ENCODE measurements around the gene ANKRD33.

DNA sequence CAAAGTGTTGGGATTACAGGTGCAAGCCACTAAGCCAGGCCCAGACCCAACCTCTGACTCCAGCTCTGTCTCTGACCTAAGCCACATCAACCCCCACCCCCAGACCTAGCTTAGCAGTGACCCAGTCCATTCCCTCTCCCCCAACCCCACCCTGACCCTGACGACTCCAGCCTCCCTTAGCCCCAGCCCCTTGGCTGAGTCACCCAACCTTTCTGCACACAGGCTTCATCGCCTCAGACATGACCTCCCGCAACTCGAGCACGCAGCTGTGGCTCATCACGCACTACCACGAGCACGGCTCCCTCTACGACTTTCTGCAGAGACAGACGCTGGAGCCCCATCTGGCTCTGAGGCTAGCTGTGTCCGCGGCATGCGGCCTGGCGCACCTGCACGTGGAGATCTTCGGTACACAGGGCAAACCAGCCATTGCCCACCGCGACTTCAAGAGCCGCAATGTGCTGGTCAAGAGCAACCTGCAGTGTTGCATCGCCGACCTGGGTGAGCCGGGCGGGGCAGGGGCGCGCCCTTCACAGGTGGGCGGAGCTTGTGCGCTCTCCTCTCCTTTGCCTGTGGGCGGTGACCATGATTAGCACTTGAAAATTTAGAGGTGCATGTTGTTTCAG lies 27.2 kb downstream of the ANKRD33 start:
- TF ChIP-seq CTCF (IDR thresholded peaks at IDR 0.05) (no peak), POLR2A (IDR thresholded peaks at IDR 0.05) (no peak)

All from esophagus squamous epithelium (tissue), 4 donors.